HEK293 (cell line): ENCODE results near the gene PDE1C.

Source experiments
- CTCF ChIA-PET: fragments of 350-600 bp; formaldehyde crosslinking; extraction: SDS; loops from one replicate; lab custom pipeline; 2021; ENCODE audit warnings: antibody characterized with exemption; lab: Yijun Ruan, JAX
- POLR2A ChIA-PET: fragments of 300-600 bp; formaldehyde crosslinking; extraction: SDS; loops from one replicate; lab custom pipeline; 2020; ENCODE audit warnings: antibody characterized with exemption, inconsistent platforms; lab: Yijun Ruan, JAX
- H3K27ac ChIP-seq: fragments of 200-500 bp; sonication (Bioruptor generic); 2 replicates; pipeline ENCODE4 v1.5.1; 2014; ENCODE audit warnings: low read depth, low read length, control low read depth, inconsistent platforms; ENCODE audit errors: extremely low read depth
- H3K36me3 ChIP-seq, 2 experiments: fragments of 200-500 bp in 1 of 2; sonication (Bioruptor generic) in 1 of 2; 1 replicate in 1 of 2; 2 replicates in 1 of 2; pipeline ENCODE4 v1.5.1; 2014 to 2017; ENCODE audit warnings: inconsistent platforms in 2 of 2, low read length in 2 of 2; ENCODE audit not compliant: control insufficient read depth in 2 of 2, insufficient read depth in 1 of 2
- H3K4me1 ChIP-seq: fragments of 200-500 bp; sonication (Bioruptor generic); 2 replicates; pipeline ENCODE4 v1.5.1; 2014; ENCODE audit warnings: mild to moderate bottlenecking, low read length, inconsistent platforms; ENCODE audit not compliant: control insufficient read depth, insufficient read depth
- H3K4me3 ChIP-seq: 2 replicates; pipeline ENCODE4 v1.5.1; 2011; ENCODE audit warnings: low read depth, mild to moderate bottlenecking, control low read depth, low read length, moderate library complexity
- H3K9me3 ChIP-seq: fragments of 200-500 bp; sonication (Bioruptor generic); 2 replicates; pipeline ENCODE4 v1.5.1; 2014; ENCODE audit warnings: low read depth, low read length, inconsistent platforms; ENCODE audit not compliant: control insufficient read depth, insufficient read depth
- HOXA7 ChIP-seq: sonication (generic); formaldehyde crosslinking; IDR thresholded peaks from 2 replicates; pipeline ENCODE4 v1.8.1; 2022; ENCODE audit warnings: missing genetic modification reagents, borderline replicate concordance
- HOXC10 ChIP-seq: sonication (generic); formaldehyde crosslinking; IDR thresholded peaks from 2 replicates; pipeline ENCODE4 v1.8.1; 2023; ENCODE audit warnings: mild to moderate bottlenecking, missing genetic modification reagents
- KLF8 ChIP-seq: fragments of 450-650 bp; formaldehyde crosslinking; IDR thresholded peaks from 2 replicates; pipeline ENCODE4 v1.5.1; 2016; ENCODE audit warnings: missing biosample characterization, missing genetic modification characterization
- RBAK ChIP-seq: fragments of 450-650 bp; formaldehyde crosslinking; IDR thresholded peaks from 2 replicates; pipeline ENCODE4 v1.5.1; 2016; ENCODE audit warnings: missing biosample characterization, missing genetic modification characterization
- ZNF16 ChIP-seq: fragments of 450-650 bp; formaldehyde crosslinking; IDR thresholded peaks from 2 replicates; pipeline ENCODE4 v1.5.1; 2016; ENCODE audit warnings: low read depth, missing biosample characterization, missing genetic modification characterization
- ZNF169 ChIP-seq: fragments of 450-650 bp; formaldehyde crosslinking; IDR thresholded peaks from 2 replicates; pipeline ENCODE4 v1.5.1; 2016; ENCODE audit warnings: missing biosample characterization, missing genetic modification characterization
- ZNF214 ChIP-seq: fragments of 450-650 bp; formaldehyde crosslinking; IDR thresholded peaks from 2 replicates; pipeline ENCODE4 v1.5.1; 2017; ENCODE audit warnings: missing biosample characterization, mild to moderate bottlenecking, missing genetic modification characterization, borderline replicate concordance
- ZNF239 ChIP-seq: fragments of 450-650 bp; formaldehyde crosslinking; IDR thresholded peaks from 2 replicates; pipeline ENCODE4 v1.5.1; 2016; ENCODE audit warnings: missing biosample characterization, missing genetic modification characterization
- ZNF248 ChIP-seq: fragments of 450-650 bp; formaldehyde crosslinking; IDR thresholded peaks from 2 replicates; pipeline ENCODE4 v1.5.1; 2017; ENCODE audit warnings: missing biosample characterization, missing genetic modification characterization
- ZNF311 ChIP-seq: fragments of 450-650 bp; formaldehyde crosslinking; IDR thresholded peaks from 2 replicates; pipeline ENCODE4 v1.5.1; 2017; ENCODE audit warnings: missing biosample characterization, missing genetic modification characterization, borderline replicate concordance
- ZNF335 ChIP-seq: fragments of 450-650 bp; formaldehyde crosslinking; conservative IDR thresholded peaks from 2 replicates; pipeline ENCODE4 v1.5.1; 2016; ENCODE audit warnings: missing biosample characterization, missing genetic modification characterization
- ZNF426 ChIP-seq: fragments of 450-650 bp; formaldehyde crosslinking; IDR thresholded peaks from 2 replicates; pipeline ENCODE4 v1.5.1; 2017; ENCODE audit warnings: missing biosample characterization, missing genetic modification characterization, mild to moderate bottlenecking, inconsistent platforms, moderate library complexity
- ZNF521 ChIP-seq: fragments of 450-650 bp; formaldehyde crosslinking; IDR thresholded peaks from 2 replicates; pipeline ENCODE4 v1.5.1; 2017; ENCODE audit warnings: missing biosample characterization, mild to moderate bottlenecking, missing genetic modification characterization
- ZNF549 ChIP-seq: fragments of 450-650 bp; IDR thresholded peaks from 2 replicates; pipeline ENCODE4 v1.5.1; 2018; ENCODE audit warnings: missing biosample characterization, missing genetic modification characterization, mild to moderate bottlenecking, inconsistent platforms, moderate library complexity
- ZNF600 ChIP-seq: fragments of 450-650 bp; formaldehyde crosslinking; IDR thresholded peaks from 2 replicates; pipeline ENCODE4 v1.5.1; 2016; ENCODE audit warnings: missing biosample characterization, missing genetic modification characterization
- ZNF626 ChIP-seq: fragments of 450-650 bp; sonication (Bioruptor Pico); formaldehyde crosslinking; IDR thresholded peaks from 2 replicates; pipeline ENCODE4 v1.5.1; 2018; ENCODE audit warnings: missing biosample characterization, missing genetic modification characterization, inconsistent platforms
- ZNF76 ChIP-seq: fragments of 450-650 bp; formaldehyde crosslinking; IDR thresholded peaks from 2 replicates; pipeline ENCODE4; 2016; ENCODE audit warnings: low read depth, missing biosample characterization, missing genetic modification characterization, borderline replicate concordance
- ZNF776 ChIP-seq: fragments of 450-650 bp; formaldehyde crosslinking; IDR thresholded peaks from 2 replicates; pipeline ENCODE4 v1.5.0; 2017; ENCODE audit warnings: missing biosample characterization, missing genetic modification characterization, borderline replicate concordance
- TF ChIP-seq, protein P1 (sequence below): fragments of 450-650 bp; formaldehyde crosslinking; IDR thresholded peaks from 2 replicates; pipeline ENCODE4 v1.5.0; 2017; ENCODE audit warnings: missing biosample characterization, missing genetic modification characterization, borderline replicate concordance
- TF ChIP-seq, protein P2 (sequence below): fragments of 450-650 bp; formaldehyde crosslinking; IDR thresholded peaks from 2 replicates; pipeline ENCODE4 v1.5.1; 2016; ENCODE audit warnings: missing biosample characterization, missing genetic modification characterization, borderline replicate concordance
- TF ChIP-seq, protein P3 (sequence below): fragments of 450-650 bp; formaldehyde crosslinking; IDR thresholded peaks from 2 replicates; pipeline ENCODE4 v1.5.1; 2016; ENCODE audit warnings: missing biosample characterization, missing genetic modification characterization
- TF ChIP-seq, protein P4 (sequence below): fragments of 450-650 bp; formaldehyde crosslinking; IDR thresholded peaks from 2 replicates; pipeline ENCODE4 v1.5.1; 2016; ENCODE audit warnings: missing biosample characterization, missing genetic modification characterization

The PDE1C gene

DNA sequence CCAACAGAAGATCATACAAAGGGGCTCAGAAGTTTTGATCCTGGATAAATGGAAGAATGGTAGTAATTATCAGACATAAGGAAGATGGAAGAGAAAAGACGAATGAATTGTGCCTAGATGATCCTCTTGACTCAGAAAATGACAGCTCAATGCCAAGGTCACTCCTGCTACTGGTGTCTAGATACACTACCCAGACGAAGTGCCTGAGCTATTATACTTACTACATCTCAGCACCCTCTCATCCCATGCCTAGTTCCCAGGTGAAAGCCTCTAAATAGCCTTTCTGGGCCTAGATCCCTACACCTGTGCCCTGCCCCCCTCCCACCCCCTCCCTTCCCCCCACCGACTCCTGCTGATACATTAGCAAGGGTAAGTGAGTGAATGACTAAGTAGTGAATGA lies 25.5 kb downstream of the PDE1C start:
- CTCF ChIA-PET: no interaction called here
- TF ChIP-seq ZNF426 (tag by site-specific recombination) (no peak), ZNF76 (no peak), KLF8 (tag by site-specific recombination) (no peak), ZNF214 (tag by site-specific recombination) (no peak)
- TF ChIP-seq, protein P1, sequence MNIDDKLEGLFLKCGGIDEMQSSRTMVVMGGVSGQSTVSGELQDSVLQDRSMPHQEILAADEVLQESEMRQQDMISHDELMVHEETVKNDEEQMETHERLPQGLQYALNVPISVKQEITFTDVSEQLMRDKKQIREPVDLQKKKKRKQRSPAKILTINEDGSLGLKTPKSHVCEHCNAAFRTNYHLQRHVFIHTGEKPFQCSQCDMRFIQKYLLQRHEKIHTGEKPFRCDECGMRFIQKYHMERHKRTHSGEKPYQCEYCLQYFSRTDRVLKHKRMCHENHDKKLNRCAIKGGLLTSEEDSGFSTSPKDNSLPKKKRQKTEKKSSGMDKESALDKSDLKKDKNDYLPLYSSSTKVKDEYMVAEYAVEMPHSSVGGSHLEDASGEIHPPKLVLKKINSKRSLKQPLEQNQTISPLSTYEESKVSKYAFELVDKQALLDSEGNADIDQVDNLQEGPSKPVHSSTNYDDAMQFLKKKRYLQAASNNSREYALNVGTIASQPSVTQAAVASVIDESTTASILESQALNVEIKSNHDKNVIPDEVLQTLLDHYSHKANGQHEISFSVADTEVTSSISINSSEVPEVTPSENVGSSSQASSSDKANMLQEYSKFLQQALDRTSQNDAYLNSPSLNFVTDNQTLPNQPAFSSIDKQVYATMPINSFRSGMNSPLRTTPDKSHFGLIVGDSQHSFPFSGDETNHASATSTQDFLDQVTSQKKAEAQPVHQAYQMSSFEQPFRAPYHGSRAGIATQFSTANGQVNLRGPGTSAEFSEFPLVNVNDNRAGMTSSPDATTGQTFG (tag by site-specific recombination): no peak
- H3K4me3 ChIP-seq: no peak overlapping the region
- H3K4me1 ChIP-seq: no peaks in the 10 kb centered on the region; the same call in 1 of the 2 replicates
- H3K36me3 ChIP-seq: no peaks in the 10 kb centered on the region
- H3K9me3 ChIP-seq: no peaks in the 10 kb centered on the region
- H3K27ac ChIP-seq: no peak overlapping the region
- POLR2A ChIA-PET: no interaction called here

DNA sequence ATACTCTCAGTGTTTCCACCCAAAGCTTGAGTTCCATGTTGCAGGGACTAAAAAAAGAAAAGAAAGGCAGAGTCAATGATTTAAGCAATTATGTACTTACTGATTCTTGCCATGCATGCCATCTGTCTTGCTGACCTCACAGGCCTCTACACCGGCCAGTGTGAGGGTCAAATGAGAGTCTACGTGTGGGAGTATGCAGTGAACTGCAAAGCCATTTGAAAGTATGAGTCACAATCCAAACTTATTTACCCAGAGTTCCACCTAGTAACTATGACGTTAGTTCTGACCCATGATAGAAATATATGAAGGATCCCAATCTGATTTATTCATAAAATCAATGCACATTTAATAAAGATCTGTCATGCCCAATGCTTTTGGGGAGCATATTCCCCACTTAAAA lies 26.5 kb downstream of the PDE1C start:
- POLR2A ChIA-PET: no interaction called here
- Histone ChIP-seq H3K36me3 (no peaks in the 10 kb centered on the region), H3K27ac (no peak overlapping the region), H3K9me3 (no peaks in the 10 kb centered on the region), H3K4me3 (no peak overlapping the region), H3K4me1 (no peaks in the 10 kb centered on the region)
- no peak for TF ChIP-seq HOXC10 (CRISPR knock-in tag)
- TF ChIP-seq ZNF626 (tag by site-specific recombination): no peak
- no peak for TF ChIP-seq ZNF239 (tag by site-specific recombination)
- TF ChIP-seq ZNF16 (tag by site-specific recombination): no peak
- TF ChIP-seq, protein P2, sequence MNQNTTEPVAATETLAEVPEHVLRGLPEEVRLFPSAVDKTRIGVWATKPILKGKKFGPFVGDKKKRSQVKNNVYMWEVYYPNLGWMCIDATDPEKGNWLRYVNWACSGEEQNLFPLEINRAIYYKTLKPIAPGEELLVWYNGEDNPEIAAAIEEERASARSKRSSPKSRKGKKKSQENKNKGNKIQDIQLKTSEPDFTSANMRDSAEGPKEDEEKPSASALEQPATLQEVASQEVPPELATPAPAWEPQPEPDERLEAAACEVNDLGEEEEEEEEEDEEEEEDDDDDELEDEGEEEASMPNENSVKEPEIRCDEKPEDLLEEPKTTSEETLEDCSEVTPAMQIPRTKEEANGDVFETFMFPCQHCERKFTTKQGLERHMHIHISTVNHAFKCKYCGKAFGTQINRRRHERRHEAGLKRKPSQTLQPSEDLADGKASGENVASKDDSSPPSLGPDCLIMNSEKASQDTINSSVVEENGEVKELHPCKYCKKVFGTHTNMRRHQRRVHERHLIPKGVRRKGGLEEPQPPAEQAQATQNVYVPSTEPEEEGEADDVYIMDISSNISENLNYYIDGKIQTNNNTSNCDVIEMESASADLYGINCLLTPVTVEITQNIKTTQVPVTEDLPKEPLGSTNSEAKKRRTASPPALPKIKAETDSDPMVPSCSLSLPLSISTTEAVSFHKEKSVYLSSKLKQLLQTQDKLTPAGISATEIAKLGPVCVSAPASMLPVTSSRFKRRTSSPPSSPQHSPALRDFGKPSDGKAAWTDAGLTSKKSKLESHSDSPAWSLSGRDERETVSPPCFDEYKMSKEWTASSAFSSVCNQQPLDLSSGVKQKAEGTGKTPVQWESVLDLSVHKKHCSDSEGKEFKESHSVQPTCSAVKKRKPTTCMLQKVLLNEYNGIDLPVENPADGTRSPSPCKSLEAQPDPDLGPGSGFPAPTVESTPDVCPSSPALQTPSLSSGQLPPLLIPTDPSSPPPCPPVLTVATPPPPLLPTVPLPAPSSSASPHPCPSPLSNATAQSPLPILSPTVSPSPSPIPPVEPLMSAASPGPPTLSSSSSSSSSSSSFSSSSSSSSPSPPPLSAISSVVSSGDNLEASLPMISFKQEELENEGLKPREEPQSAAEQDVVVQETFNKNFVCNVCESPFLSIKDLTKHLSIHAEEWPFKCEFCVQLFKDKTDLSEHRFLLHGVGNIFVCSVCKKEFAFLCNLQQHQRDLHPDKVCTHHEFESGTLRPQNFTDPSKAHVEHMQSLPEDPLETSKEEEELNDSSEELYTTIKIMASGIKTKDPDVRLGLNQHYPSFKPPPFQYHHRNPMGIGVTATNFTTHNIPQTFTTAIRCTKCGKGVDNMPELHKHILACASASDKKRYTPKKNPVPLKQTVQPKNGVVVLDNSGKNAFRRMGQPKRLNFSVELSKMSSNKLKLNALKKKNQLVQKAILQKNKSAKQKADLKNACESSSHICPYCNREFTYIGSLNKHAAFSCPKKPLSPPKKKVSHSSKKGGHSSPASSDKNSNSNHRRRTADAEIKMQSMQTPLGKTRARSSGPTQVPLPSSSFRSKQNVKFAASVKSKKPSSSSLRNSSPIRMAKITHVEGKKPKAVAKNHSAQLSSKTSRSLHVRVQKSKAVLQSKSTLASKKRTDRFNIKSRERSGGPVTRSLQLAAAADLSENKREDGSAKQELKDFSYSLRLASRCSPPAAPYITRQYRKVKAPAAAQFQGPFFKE (tag by site-specific recombination): no peak
- TF ChIP-seq RBAK (tag by site-specific recombination): no peak
- no peak for TF ChIP-seq ZNF600 (tag by site-specific recombination)
- no peak for TF ChIP-seq ZNF549 (tag by site-specific recombination)
- TF ChIP-seq, protein P3, sequence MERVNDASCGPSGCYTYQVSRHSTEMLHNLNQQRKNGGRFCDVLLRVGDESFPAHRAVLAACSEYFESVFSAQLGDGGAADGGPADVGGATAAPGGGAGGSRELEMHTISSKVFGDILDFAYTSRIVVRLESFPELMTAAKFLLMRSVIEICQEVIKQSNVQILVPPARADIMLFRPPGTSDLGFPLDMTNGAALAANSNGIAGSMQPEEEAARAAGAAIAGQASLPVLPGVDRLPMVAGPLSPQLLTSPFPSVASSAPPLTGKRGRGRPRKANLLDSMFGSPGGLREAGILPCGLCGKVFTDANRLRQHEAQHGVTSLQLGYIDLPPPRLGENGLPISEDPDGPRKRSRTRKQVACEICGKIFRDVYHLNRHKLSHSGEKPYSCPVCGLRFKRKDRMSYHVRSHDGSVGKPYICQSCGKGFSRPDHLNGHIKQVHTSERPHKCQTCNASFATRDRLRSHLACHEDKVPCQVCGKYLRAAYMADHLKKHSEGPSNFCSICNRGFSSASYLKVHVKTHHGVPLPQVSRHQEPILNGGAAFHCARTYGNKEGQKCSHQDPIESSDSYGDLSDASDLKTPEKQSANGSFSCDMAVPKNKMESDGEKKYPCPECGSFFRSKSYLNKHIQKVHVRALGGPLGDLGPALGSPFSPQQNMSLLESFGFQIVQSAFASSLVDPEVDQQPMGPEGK: no peak
- TF ChIP-seq ZNF521 (tag by site-specific recombination): no peak
- TF ChIP-seq, protein P4, sequence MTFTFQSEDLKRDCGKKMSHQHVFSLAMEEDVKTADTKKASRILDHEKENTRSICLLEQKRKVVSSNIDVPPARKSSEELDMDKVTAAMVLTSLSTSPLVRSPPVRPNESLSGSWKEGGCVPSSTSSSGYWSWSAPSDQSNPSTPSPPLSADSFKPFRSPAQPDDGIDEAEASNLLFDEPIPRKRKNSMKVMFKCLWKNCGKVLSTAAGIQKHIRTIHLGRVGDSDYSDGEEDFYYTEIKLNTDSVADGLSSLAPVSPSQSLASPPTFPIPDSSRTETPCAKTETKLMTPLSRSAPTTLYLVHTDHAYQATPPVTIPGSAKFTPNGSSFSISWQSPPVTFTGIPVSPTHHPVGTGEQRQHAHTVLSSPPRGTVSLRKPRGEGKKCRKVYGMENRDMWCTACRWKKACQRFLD (tag by site-specific recombination): no peak
- TF ChIP-seq ZNF335: no peak
- no peak for TF ChIP-seq ZNF169
- no peak for TF ChIP-seq ZNF776 (tag by site-specific recombination)
- TF ChIP-seq ZNF248 (tag by site-specific recombination): no peak
- TF ChIP-seq HOXA7 (CRISPR knock-in tag): no peak
- no peak for TF ChIP-seq ZNF311 (tag by site-specific recombination)
- CTCF ChIA-PET: interaction anchor here (1.1 kb wide), 1 partner anchor 122 kb away, joined by 4 read pairs; no protein-coding TSS in a partner anchor
